Transverse colon (tissue), 4 donors: Measurements from ENCODE around the gene CMTM2. TPM values are rescaled to one million over a fixed set of nuclear protein-coding genes. Genes with fewer than 3 reads are reported as not detected.

ENCODE experiments used
- DNase-seq: peaks from one replicate; pipeline ENCODE4 v3.0.0-alpha.2; 2019
- H3K27ac ChIP-seq, 4 donors: fragments of 200-600 bp; sonication (generic); 2 replicates each; pipeline ENCODE4 v1.5.1; 2016 to 2018; ENCODE audit warnings: inconsistent platforms in 4 of 4
- H3K27me3 ChIP-seq: fragments of 200-600 bp; sonication (generic); 2 replicates; pipeline ENCODE4 v1.5.1; 2017; ENCODE audit warnings: inconsistent platforms
- H3K36me3 ChIP-seq, 4 donors: fragments of 200-600 bp; sonication (generic); 2 replicates each; pipeline ENCODE4 v1.5.1; 2017 to 2019; ENCODE audit warnings: inconsistent platforms in 4 of 4
- H3K4me1 ChIP-seq, 4 donors: fragments of 200-600 bp; sonication (generic); 2 replicates each; pipeline ENCODE4 v1.5.1; 2017 to 2020; ENCODE audit warnings: inconsistent platforms in 4 of 4
- H3K4me3 ChIP-seq, 4 donors: fragments of 200-600 bp; sonication (generic); 1 replicate in 1 of 4; 2 replicates in 3 of 4; pipeline versions ENCODE4 v1.5.1 to v1.6.1; 2017 to 2019; ENCODE audit warnings: inconsistent platforms in 4 of 4
- H3K9me3 ChIP-seq, 2 donors: fragments of 200-600 bp; sonication (generic); 2 replicates each; pipeline ENCODE4 v1.5.1; 2017 to 2019; ENCODE audit warnings: inconsistent platforms in 2 of 2
- CTCF ChIP-seq, 5 experiments: fragments of 200-600 bp in 3 of 5; fragments of 450-650 bp in 2 of 5; sonication (generic) in 3 of 5; IDR thresholded peaks; 1 replicate in 2 of 5; 2 replicates in 3 of 5; pipeline ENCODE4 v1.5.1; 2016 to 2017; ENCODE audit warnings: antibody characterized with exemption in 5 of 5, inconsistent platforms in 3 of 5, mild to moderate bottlenecking in 2 of 5, moderate library complexity in 1 of 5
- EP300 ChIP-seq: sonication (generic); formaldehyde crosslinking; IDR thresholded peaks from one replicate; pipeline ENCODE4 v1.6.1; 2017; ENCODE audit warnings: antibody characterized with exemption, low read depth
- POLR2A ChIP-seq: fragments of 450-650 bp; IDR thresholded peaks from one replicate; pipeline ENCODE4 v1.6.1; 2016; ENCODE audit warnings: antibody characterized with exemption, mild to moderate bottlenecking, moderate library complexity
- POLR2AphosphoS5 ChIP-seq, 3 donors: sonication (generic); formaldehyde crosslinking; IDR thresholded peaks; one replicate each; pipeline ENCODE4 v1.6.1; 2016; ENCODE audit warnings: antibody characterized with exemption in 3 of 3
- WGBS, 2 donors: methylation state at CpG; one replicate each; pipeline ENCODE4 v1.1.5; 2018; ENCODE audit warnings: low coverage in 1 of 2; 5-methylcytosine and 5-hydroxymethylcytosine counted together
- in situ Hi-C, 4 donors: fragments of 200-750 bp; cut with MboI; loops; one replicate each; pipeline versions ENCODE4 v1.15.0 to v1.15.1; 2017; ENCODE audit warnings: low sequenced_read_pairs in 3 of 4, low pct_ligation_motif_present in 1 of 4, low pct_unique_long_range_greater_than_20kb in 1 of 4
- intact Hi-C: fragments of 100-400 bp; cut with DNase I; formaldehyde crosslinking; loops from one replicate; pipeline ENCODE4 v1.15.1; 2023; ENCODE audit warnings: low total_unique reads
- total RNA-seq, 4 donors: library from RNA; depleted of rRNA; stranded (reverse); fragments of >200 nt; gene quantifications; one replicate each; pipeline ENCODE4 v1.1.0, GENCODE V29; 2016

Gene CMTM2
- total RNA-seq, 4 donors from 2014 or later, result 0.48 TPM; not detected in 3

DNA sequence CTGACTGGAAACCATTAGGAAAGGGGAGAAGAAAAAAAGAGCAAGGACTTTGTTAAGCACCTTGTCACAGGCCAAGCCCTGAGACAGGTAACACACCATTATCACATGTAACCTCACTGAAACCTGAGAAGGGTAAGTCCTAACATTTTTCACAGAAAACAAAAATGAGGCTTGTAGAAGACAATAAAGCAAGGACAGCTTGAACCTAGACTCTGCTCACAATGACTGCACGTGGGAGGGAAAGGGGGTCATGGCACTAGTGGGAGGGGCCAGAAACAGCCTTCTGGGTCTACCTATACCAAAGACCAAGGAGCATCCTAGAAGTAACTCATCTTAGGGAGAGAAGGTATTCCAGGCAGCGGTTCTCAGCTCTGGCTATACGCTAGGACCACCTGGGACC lies 36.9 kb upstream of the CMTM2 start:
- no peak overlapping the region for H3K27ac ChIP-seq
- intact Hi-C loops, result no loop called here
- H3K36me3 ChIP-seq, result peaks cover 0 to 7% (median 2%) of the 10 kb centered on the region in 4 donors

GRCh38 chr16:66543541-66543940 lies 35.7 kb upstream of the CMTM2 start:
- Histone ChIP-seq H3K4me1 (peaks cover 0 to 9% (median 4%) of the 10 kb centered on the region in 4 donors), H3K27me3 (no peaks in the 10 kb centered on the region), H3K27ac (no peak overlapping the region), H3K4me3 (no peak overlapping the region), H3K36me3 (peaks cover 0 to 7% (median 2%) of the 10 kb centered on the region in 4 donors), H3K9me3 (no peaks in the 10 kb centered on the region)
- WGBS, 2 donors, result 81% methylated on average over 6 of the region's 6 CpGs; no CpG with 5 or more reads in 1 of the 2 donors
- DNase-seq, result no peak
- in situ Hi-C loops (no loop called here), intact Hi-C loops (no loop called here)
- no peak for TF ChIP-seq EP300
- TF ChIP-seq POLR2AphosphoS5 (IDR thresholded peaks at IDR 0.05), result no peak
- no peak for TF ChIP-seq POLR2A
- no peak for TF ChIP-seq CTCF (IDR thresholded peaks at IDR 0.05)

More for the DNA sequence above, 36.9 kb upstream of the CMTM2 start:
- Histone ChIP-seq H3K9me3 (no peaks in the 10 kb centered on the region), H3K4me1 (peaks cover 0 to 4% (median 0%) of the 10 kb centered on the region in 4 donors), H3K27me3 (no peaks in the 10 kb centered on the region), H3K4me3 (no peak overlapping the region)
- no peak for DNase-seq
- TF ChIP-seq POLR2AphosphoS5 (IDR thresholded peaks at IDR 0.05), result no peak
- no peak for TF ChIP-seq CTCF (IDR thresholded peaks at IDR 0.05)
- TF ChIP-seq EP300, result no peak
- no peak for TF ChIP-seq POLR2A
- WGBS, 2 donors, result 97% methylated on average over 3 of the region's 3 CpGs; no CpG with 5 or more reads in 1 of the 2 donors
- in situ Hi-C loops, result no loop called here

- DNase-seq, result no peak
- Histone ChIP-seq H3K4me3 (no peak overlapping the region), H3K36me3 (peaks cover 0 to 7% (median 2%) of the 10 kb centered on the region in 4 donors), H3K4me1 (peaks cover 0 to 13% (median 10%) of the 10 kb centered on the region in 4 donors), H3K27ac (peak overlapping the region in 1 of 4 donors; percentile 17), H3K9me3 (no peaks in the 10 kb centered on the region), H3K27me3 (no peaks in the 10 kb centered on the region)
- in situ Hi-C loops (no loop called here), intact Hi-C loops (no loop called here)
- 68 to 75% methylated on average over 7 of the region's 7 CpGs for WGBS, 2 donors
- TF ChIP-seq CTCF (IDR thresholded peaks at IDR 0.05), result no peak
- no peak for TF ChIP-seq POLR2AphosphoS5 (IDR thresholded peaks at IDR 0.05)
- no peak for TF ChIP-seq POLR2A
- no peak for TF ChIP-seq EP300
Measured at GRCh38 chr16:66544016-66544757, 35.1 kb upstream of the CMTM2 start.

- H3K27ac ChIP-seq, result no peak overlapping the region
- no peaks in the 10 kb centered on the region for H3K9me3 ChIP-seq
- 93% methylated on average over 5 of the region's 5 CpGs; no CpG with 5 or more reads in 1 of the 2 donors for WGBS, 2 donors
- peaks cover 5 to 33% (median 24%) of the 10 kb centered on the region in 4 donors for H3K4me1 ChIP-seq
- in situ Hi-C loops (no loop called here), intact Hi-C loops (no loop called here)
- no peak for DNase-seq
- TF ChIP-seq POLR2A (no peak), POLR2AphosphoS5 (IDR thresholded peaks at IDR 0.05) (no peak), CTCF (IDR thresholded peaks at IDR 0.05) (no peak), EP300 (no peak)
- no peak overlapping the region for H3K4me3 ChIP-seq
- peaks cover 0 to 7% (median 0%) of the 10 kb centered on the region in 4 donors for H3K36me3 ChIP-seq
- H3K27me3 ChIP-seq, result no peaks in the 10 kb centered on the region
Measured at GRCh38 chr16:66547101-66547989, 31.9 kb upstream of the CMTM2 start.
